Hepatic stellate cell (primary cell): ENCODE measurements around the gene KCNQ1.

Experiments
- DNase-seq: peaks from one replicate; pipeline ENCODE4 v3.0.0; 2011; ENCODE audit warnings: low spot score

The KCNQ1 gene

DNA sequence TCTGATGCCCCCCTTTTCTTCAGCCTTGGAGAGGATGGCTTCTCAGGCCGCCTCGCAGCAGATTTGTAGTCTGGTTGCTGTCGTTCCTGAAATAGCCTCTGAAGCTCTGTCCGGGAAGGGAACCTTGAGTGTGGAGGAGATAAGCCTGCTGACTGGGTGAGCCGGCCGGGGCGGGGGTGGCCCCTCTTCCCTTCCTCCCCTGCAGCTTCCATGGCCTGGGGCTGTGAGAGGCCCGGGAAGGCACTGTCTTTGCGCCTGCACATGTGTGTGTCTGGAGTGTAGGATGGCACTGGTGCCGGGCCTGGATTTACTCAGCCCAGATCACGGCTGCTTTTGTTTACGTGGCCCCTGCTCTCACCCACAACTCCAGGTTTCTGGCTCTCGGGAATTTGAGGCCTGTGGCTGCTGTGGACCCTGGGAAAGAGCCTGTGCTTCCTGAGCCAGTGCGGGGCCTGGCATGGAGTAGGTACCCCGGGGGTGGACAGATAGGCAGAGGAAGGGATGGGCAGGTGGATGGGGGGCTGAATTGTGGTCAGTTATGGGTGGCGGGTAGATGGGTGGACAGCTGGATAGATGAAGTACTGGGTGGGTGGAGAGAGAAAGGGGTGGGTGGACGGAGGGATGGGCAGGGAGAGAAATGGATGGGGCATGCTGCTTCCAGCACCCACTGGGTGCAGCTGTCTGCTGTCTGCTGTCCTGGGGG lies 16.6 kb downstream of the KCNQ1 start:
- no peak for DNase-seq

- DNase-seq, result no peak
Measured at GRCh38 chr11:2461956-2462542, 17.2 kb downstream of the KCNQ1 start.

- DNase-seq, result no peak
Measured at GRCh38 chr11:2462543-2462985, 17.8 kb downstream of the KCNQ1 start.

- DNase-seq, result no peak
Measured at GRCh38 chr11:2462986-2463765, 18.4 kb downstream of the KCNQ1 start.

DNA sequence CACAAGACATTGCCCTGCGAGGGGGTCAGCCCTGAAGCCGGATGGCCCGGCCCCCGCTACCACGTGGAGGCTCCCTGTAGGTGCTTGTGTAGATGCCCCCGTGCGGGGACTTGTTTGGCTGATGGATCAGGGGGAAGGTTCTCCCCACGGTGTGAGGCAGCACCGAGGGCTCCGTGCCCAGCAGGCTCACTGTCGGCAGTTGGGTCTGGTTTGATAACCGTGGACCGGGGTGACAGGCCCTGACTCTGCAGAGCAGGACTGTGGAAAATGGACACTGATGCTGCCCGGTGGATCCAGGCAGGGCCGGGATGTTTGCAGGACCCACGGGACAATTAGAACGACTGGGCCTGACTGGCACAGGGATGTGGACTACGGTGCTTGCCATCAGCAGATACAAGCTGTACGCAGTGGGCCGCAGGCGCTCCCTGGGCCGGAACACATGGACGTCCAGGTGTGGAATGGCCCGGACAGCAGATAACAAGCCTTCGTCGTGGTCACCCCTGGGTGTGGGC lies 19.0 kb downstream of the KCNQ1 start:
- DNase-seq, result no peak

- no peak for DNase-seq
Measured at GRCh38 chr11:2464451-2465165, 19.8 kb downstream of the KCNQ1 start.

- DNase-seq, result no peak
Measured at GRCh38 chr11:2465202-2466068, 20.6 kb downstream of the KCNQ1 start.

- DNase-seq, result no peak
Measured at GRCh38 chr11:2466069-2466801, 21.4 kb downstream of the KCNQ1 start.

GRCh38 chr11:2466869-2467694 lies 22.3 kb downstream of the KCNQ1 start:
- DNase-seq, result peak; percentile 13

- peak; percentile 4 for DNase-seq
Measured at GRCh38 chr11:2467695-2468055, 22.9 kb downstream of the KCNQ1 start.

- peak; percentile 5 for DNase-seq
Measured at GRCh38 chr11:2468363-2469235, 23.8 kb downstream of the KCNQ1 start.

- peak; percentile 2 for DNase-seq
Measured at GRCh38 chr11:2470495-2470894, 25.7 kb downstream of the KCNQ1 start.

- peak; percentile 2 for DNase-seq
Measured at GRCh38 chr11:2471048-2471803, 26.4 kb downstream of the KCNQ1 start.

- DNase-seq, result no peak
Measured at GRCh38 chr11:2471804-2472096, 26.9 kb downstream of the KCNQ1 start.

DNA sequence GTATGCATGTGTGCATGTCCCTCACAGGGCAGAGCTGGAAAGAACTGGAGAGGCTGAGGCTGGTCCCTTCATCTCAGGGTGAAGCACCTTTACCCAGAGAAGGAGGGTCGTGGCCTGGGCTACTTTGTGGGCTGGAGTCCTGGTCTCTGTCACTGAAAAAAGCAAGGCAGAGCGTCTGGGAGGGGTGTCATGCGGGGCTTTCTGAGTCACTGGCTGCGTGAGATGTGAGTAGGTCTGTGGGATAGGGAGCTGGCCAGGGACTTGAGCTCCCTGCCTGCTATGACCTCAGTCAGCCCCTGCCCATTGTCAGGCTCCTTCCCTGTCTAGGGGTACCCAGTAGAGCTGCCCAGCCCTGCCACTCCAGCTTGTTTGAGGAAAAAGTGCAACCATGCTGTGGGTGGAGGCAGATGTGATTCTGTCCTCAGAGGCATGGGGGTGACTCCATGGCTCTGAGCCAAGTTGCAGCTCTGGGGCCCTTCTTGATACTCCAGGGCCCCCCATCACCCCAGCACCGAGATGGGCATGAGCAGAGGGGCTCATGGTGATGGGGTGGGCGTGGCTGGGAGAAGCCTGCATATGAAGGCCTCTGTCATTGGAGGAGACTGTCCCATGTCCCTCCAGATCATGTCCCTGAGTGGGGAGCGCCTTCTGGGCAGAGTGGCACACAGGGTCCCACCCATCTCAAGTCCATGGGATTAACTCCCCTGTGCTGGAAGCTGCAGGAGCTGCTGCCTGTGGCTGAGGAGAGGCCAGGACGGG lies 27.8 kb downstream of the KCNQ1 start:
- DNase-seq, result peak; percentile 2

GRCh38 chr11:2473361-2474058 lies 28.7 kb downstream of the KCNQ1 start:
- DNase-seq, result no peak
